Measurements from ENCODE around the gene DLGAP4.

The DLGAP4 gene

DNA sequence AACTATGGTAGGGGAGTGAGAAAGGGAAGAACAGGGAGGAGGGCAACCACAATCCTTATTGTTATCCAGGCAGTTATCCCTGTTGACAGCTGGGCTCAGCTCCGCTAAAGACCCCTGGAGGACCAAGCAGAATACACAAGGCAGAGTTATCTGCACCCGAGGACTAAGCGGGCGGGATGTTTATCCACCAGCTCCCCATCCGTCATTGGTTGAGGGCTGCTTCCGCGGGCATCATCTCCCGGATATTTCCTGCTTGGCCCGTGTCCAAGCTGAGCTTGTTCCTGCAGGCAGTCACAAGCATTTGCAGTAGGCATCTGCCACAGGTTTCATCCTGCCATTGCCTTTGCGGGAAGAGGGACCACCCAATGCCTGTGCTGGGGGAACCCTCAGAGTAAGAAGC lies 102.1 kb downstream of the DLGAP4 start:
- no peak for DNase-seq (ENCODE audit: low spot score)

GRCh38 chr20:36411861-36412454 lies 105.8 kb downstream of the DLGAP4 start:
- no peak for DNase-seq (ENCODE audit: low spot score)

- no peak for DNase-seq (ENCODE audit: low spot score)
Measured at GRCh38 chr20:36415475-36416002, 109.4 kb downstream of the DLGAP4 start.

- DNase-seq (ENCODE audit: low spot score), result no peak
Measured at GRCh38 chr20:36418711-36419110, 112.6 kb downstream of the DLGAP4 start.

DNA sequence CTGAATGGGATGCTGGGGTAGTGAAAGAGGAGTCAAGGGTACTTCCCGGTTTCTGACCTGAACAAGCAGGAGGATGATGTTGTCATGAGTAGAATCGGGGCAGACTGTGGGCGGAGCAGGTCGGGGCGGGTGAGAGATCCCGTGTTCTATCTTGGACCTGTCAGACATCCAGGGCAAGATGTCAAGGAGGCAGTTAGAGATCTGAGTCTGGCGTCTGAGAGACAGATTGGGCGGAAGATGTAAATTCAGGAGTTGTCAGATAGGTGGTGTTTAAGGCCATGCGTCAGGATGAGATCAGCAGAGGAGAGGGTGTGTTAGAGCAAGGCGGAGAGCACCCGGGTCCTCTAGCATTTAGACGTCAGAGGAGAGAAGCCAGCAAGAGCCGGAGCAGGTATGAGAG lies 115.5 kb downstream of the DLGAP4 start:
- DNase-seq (ENCODE audit: low spot score), result no peak

- DNase-seq (ENCODE audit: low spot score), result no peak
Measured at GRCh38 chr20:36424314-36424713, 118.2 kb downstream of the DLGAP4 start.

- no peak for DNase-seq (ENCODE audit: low spot score)
Measured at GRCh38 chr20:36425166-36425565, 119.0 kb downstream of the DLGAP4 start.

GRCh38 chr20:36431604-36432003 lies 125.5 kb downstream of the DLGAP4 start:
- DNase-seq (ENCODE audit: low spot score), result no peak

DNA sequence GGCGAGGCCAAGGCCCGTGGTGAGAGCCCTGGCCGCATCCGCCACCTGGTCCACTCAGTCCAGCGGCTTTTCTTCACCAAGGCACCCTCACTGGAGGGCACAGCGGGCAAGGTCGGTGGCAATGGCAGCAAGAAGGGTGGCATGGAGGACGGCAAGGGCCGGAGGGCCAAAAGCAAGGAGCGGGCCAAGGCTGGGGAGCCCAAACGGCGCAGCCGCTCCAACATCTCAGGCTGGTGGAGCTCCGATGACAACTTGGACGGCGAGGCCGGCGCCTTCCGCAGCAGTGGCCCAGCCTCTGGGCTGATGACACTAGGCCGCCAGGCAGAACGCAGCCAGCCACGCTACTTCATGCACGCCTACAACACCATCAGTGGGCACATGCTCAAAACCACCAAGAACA lies 126.0 kb downstream of the DLGAP4 start:
- DNase-seq (ENCODE audit: low spot score), result no peak

DNA sequence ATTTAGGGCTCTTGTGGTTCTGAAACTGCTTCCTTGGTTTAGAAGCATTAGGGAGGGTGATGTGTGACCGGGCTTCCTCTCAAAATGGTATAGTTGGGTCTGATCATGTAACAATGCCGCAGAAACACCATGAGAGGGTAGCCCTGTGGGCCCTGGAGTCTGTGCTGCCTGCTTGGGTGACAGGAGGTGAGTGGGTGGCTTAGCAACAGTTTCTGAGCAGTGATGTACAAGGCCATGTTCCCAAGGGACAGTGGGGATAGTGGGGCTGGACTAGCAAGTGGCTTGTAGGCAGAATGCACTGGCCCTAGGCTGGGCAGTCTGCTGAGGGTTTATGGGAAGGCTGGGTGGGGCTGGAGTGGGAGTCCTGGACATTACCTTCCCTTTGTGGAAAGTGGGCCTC lies 128.2 kb downstream of the DLGAP4 start:
- no peak for DNase-seq (ENCODE audit: low spot score)

DNA sequence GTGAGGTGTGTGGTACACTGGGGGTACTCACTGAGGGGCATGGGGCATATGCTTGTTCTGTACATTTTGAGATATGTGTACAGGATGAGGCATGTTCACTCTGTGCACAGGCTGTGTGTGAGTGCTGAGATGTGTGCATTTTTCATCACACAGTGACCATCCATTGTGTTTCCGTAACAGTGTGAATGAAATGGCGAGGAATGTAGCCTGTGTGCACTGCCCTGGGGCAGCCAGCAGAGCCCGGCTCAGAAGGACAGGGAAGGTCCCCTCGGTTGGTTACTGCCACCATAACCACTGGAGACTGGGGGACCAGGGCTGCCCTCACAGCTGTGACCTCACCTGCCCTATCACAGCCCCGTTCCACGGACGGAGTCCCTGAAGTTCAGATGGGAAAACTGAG lies 129.0 kb downstream of the DLGAP4 start:
- DNase-seq (ENCODE audit: low spot score), result no peak

GRCh38 chr20:36435592-36436541 lies 129.7 kb downstream of the DLGAP4 start:
- DNase-seq (ENCODE audit: low spot score), result peak; percentile 82

DNA sequence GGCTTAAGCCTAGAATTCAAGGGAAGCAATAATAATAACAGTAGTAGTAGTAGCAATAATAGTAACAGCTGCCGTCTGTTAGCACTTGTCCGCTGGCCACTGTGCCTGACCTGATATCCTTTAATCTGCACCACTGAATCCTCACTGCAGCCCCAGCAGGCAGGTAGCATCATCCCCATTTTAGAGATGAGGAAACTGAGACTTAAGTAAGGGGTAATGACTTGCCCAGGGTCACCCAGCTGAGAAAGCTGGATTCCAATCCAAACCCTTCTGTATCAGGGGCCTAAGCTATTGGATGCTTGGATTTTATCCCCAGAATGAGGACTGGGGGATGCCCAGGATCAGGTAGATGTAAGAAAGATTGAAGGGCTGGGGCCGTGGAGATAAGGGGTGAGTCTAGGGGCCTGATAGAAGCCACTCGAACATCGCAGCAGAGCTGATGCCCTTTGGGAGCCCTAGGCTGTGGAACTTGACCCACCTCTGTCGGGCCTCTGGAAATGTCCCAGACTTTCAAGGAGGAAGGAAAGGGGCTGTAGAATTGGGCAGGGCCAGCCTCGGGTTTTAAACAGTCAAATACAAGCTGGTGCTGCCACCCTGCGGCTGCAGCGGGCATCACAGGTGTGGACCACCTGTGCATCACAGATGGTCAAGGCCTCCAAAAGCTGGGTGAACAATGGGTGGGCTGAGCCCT lies 133.0 kb downstream of the DLGAP4 start:
- DNase-seq (ENCODE audit: low spot score), result peak; percentile 71

- DNase-seq (ENCODE audit: low spot score), result no peak
Measured at GRCh38 chr20:36439731-36440072, 133.6 kb downstream of the DLGAP4 start.

- no peak for DNase-seq (ENCODE audit: low spot score)
Measured at GRCh38 chr20:36440370-36441026, 134.4 kb downstream of the DLGAP4 start.

- DNase-seq (ENCODE audit: low spot score), result no peak
Measured at GRCh38 chr20:36441027-36441414, 134.9 kb downstream of the DLGAP4 start.

- no peak for DNase-seq (ENCODE audit: low spot score)
Measured at GRCh38 chr20:36441416-36441815, 135.3 kb downstream of the DLGAP4 start.

DNA sequence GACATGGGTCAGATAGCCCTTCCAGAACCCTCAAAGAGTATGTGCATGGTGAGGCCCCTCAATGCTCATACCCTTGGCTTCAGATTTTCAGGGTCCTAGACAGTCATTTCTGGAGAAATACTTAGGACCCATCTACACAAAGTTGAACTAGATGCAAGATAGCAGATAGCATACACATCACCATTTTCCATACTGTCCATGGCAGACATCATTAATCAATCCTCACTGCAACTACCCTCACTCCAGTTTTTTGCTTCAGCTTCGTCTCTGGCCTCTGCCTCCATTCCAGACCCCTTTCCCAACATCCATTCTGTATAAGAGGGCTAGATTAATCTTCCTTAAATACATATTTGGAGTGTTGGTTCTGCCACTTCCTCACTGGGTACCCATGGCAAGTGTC lies 139.7 kb downstream of the DLGAP4 start:
- DNase-seq (ENCODE audit: low spot score), result no peak

- DNase-seq (ENCODE audit: low spot score), result no peak
Measured at GRCh38 chr20:36446557-36446956, 140.4 kb downstream of the DLGAP4 start.

DNA sequence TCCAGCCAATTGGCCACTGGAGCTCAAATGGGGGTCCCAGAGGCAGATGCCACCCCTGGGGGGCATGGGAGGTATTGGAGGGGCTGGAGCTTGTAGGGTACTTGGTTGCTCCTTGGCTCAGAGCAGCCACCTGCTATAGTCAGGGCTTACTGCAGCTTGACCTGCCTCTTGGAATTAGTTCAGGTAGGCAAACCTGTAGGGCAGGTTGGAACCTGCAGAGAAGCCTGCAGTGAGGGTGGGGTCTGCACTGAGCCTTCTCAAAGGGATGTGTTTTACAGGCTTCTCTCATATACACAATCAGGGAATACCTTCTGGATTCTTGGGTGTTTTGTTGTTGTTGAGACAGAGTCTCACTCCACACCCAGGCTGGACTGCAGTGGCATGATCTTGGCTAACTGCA lies 141.0 kb downstream of the DLGAP4 start:
- no peak for DNase-seq (ENCODE audit: low spot score)

DNA sequence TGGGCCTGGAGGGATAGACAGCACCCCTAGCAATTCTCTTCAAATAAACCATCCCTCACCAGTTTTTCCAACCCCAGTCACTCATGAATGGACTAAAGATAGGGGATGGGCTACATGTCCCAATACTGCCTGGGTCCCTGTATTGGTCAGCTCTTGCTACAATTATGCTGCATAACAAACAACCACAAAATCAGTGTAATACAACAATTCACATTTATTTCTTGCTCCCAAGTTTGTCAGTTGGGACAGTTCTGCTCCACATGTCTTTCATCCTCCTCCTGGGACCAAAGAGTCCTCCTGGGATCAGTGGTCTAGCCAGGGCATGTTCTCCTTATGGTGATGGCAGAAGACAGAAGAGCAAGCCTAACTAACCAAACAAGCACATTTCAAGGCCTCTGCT lies 143.5 kb downstream of the DLGAP4 start:
- no peak for DNase-seq (ENCODE audit: low spot score)

- no peak for DNase-seq (ENCODE audit: low spot score)
Measured at GRCh38 chr20:36454332-36454697, 148.2 kb downstream of the DLGAP4 start.

Data from germinal center (tissue), 1 donor.